ENCODE data around the gene TSN. TPM values are rescaled to one million over a fixed set of nuclear protein-coding genes. Genes with fewer than 3 reads are reported as not detected.

Gene TSN
- total RNA-seq, result 52.8 TPM

DNA sequence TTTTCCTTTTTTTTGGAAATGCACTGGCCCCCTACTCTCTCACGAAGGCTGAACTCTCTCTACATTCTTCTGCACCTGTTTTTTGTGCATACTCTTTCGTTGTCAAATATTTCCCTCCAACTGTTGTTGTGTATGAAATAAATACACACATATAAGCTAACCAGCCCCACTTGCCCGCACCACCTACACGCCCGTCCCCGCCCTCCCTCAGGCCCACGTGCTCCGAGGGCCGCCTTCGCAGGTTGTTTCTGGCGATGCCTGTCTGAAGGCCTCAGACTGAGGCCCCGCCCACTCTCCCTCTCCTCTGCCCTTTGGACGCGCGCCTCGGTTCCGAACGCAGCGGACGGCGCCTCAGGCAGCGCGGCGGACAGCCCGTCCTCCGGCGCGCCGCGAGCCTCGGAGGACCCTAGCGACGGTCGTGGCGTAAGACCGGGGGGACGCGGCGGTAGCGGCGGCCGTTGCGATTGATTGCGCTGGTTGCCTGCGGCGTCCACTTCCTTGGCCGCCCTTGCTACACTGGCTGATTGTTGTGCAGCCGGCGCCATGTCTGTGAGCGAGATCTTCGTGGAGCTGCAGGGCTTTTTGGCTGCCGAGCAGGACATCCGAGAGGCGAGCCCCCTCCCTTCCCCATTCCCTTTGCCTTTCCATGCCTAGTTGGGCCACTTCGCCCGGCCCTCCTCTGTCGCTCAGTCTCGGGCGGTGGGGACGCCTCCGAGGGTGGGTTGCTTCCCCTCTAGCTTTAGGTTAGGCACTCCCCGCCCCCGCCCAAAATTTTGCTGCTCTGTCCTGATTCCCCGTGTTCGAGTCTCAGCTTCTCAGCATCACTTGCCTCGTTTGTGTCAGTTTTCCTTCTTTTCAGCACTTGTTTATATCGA lies at the start of gene TSN:
TSN (plus strand) TSS at position 415 of the 875 bp plus-strand sequence; CDS start at position 544, 129 bp downstream.

GRCh38 chr2:121736462-121737336 lies 18.8 kb upstream of the TSN start, which contains the start of gene NIFK:
Gene NIFK (minus strand): TSS chr2:121736875. CDS start chr2:121736850, 25 bp downstream.

Other genes starting within 250 kb of the TSN start
- not detected for gene RNU4ATAC, start 224.8 kb upstream of the TSN start, total RNA-seq
- gene CLASP1, start 106.2 kb upstream of the TSN start, total RNA-seq, result 98.8 TPM
- 31.9 TPM for gene NIFK, start 18.8 kb upstream of the TSN start, total RNA-seq

Data from metanephros (tissue), 1 donor.